SK-N-SH (cell line): Measurements from ENCODE around the gene NUCB1. TPM values are rescaled to one million over a fixed set of nuclear protein-coding genes. Genes with fewer than 3 reads are reported as not detected.
A peak's percentile ranks its signal among the peaks of the same experiment; 100 is the strongest.

Experiments
- CTCF ChIA-PET: fragments of 300-600, 350-600 bp; formaldehyde crosslinking; extraction: SDS; loops from one replicate; lab custom pipeline; 2021; lab: Yijun Ruan, JAX
- POLR2A ChIA-PET: fragments of 350-600 bp; sonication (Branson Sonifier 250); formaldehyde crosslinking; extraction: SDS; loops from one replicate; lab custom pipeline; 2020; ENCODE audit warnings: antibody characterized with exemption, inconsistent platforms; lab: Yijun Ruan, JAX
- DNase-seq: peaks from one replicate; pipeline ENCODE4 v3.0.0; 2012
- H2AFZ ChIP-seq: fragments of 200-600 bp; sonication (generic); 2 replicates; pipeline ENCODE4 v1.8.1; 2016; ENCODE audit warnings: antibody characterized with exemption, mild to moderate bottlenecking, low read depth
- H3F3A ChIP-seq: fragments of 200-600 bp; sonication (generic); replicated peaks from 2 replicates; pipeline ENCODE3; 2016; ENCODE audit warnings: antibody characterized with exemption, mild to moderate bottlenecking; ENCODE audit not compliant: insufficient read depth
- H3K27ac ChIP-seq, 2 experiments: fragments of 200-500 bp in 1 of 2; fragments of 200-600 bp in 1 of 2; sonication (Bioruptor generic) in 1 of 2; sonication (generic), shearing (Covaris generic) in 1 of 2; 2 replicates each; pipeline versions ENCODE4 v1.5.1 to v1.6.1; 2014 to 2016; ENCODE audit warnings: low read depth in 2 of 2, inconsistent platforms in 1 of 2, low read length in 1 of 2, mild to moderate bottlenecking in 1 of 2, mixed read lengths in 1 of 2
- H3K27me3 ChIP-seq: fragments of 200-600 bp; sonication (generic), shearing (Covaris generic); 2 replicates; pipeline ENCODE4 v1.6.1; 2016; ENCODE audit warnings: mixed run types; ENCODE audit not compliant: insufficient read depth
- H3K36me3 ChIP-seq, 2 experiments: fragments of 200-500 bp in 1 of 2; fragments of 200-600 bp in 1 of 2; sonication (Bioruptor generic) in 1 of 2; sonication (generic) in 1 of 2; replicated peaks in 1 of 2; 2 replicates each; pipeline versions ENCODE3 to v1.5.1; 2014 to 2016; ENCODE audit warnings: low read length in 1 of 2, mild to moderate bottlenecking in 1 of 2; ENCODE audit not compliant: insufficient read depth in 2 of 2, control insufficient read depth in 1 of 2
- H3K4me1 ChIP-seq, 2 experiments: fragments of 200-500 bp in 1 of 2; fragments of 200-600 bp in 1 of 2; sonication (Bioruptor generic) in 1 of 2; sonication (generic), shearing (Covaris generic) in 1 of 2; 2 replicates each; pipeline versions ENCODE4 v1.5.1 to v1.6.1; 2014 to 2016; ENCODE audit warnings: low read depth in 1 of 2, low read length in 1 of 2, mixed run types in 1 of 2; ENCODE audit not compliant: insufficient read depth in 2 of 2, control insufficient read depth in 1 of 2
- H3K4me2 ChIP-seq: fragments of 200-600 bp; sonication (generic), shearing (Covaris generic); 2 replicates; pipeline ENCODE4 v1.6.1; 2017; ENCODE audit warnings: mixed run types
- H3K4me3 ChIP-seq, 2 experiments: fragments of 200-500 bp in 1 of 2; fragments of 200-600 bp in 1 of 2; sonication (Bioruptor generic) in 1 of 2; sonication (generic), shearing (Covaris generic) in 1 of 2; 2 replicates each; pipeline versions ENCODE4 v1.5.1 to v1.8.1; 2014 to 2016; ENCODE audit warnings: low read depth in 2 of 2, inconsistent platforms in 1 of 2, low read length in 1 of 2, mild to moderate bottlenecking in 1 of 2, mixed read lengths in 1 of 2, moderate library complexity in 1 of 2
- H3K79me2 ChIP-seq: fragments of 200-600 bp; sonication (generic); 2 replicates; pipeline ENCODE4 v1.8.1; 2017; ENCODE audit warnings: mild to moderate bottlenecking; ENCODE audit not compliant: insufficient read depth
- H3K9ac ChIP-seq: fragments of 200-600 bp; sonication (generic); 2 replicates; pipeline ENCODE4 v1.6.1; 2017; ENCODE audit warnings: mixed run types
- H3K9me2 ChIP-seq: fragments of 200-600 bp; sonication (generic); 2 replicates; pipeline ENCODE4 v1.6.1; 2017; ENCODE audit warnings: mixed run types
- H3K9me3 ChIP-seq: fragments of 200-600 bp; sonication (generic); 2 replicates; pipeline ENCODE4 v1.6.1; 2017; ENCODE audit warnings: mixed run types, mild to moderate bottlenecking, moderate library complexity
- H4K20me1 ChIP-seq: fragments of 200-600 bp; sonication (generic); 2 replicates; pipeline ENCODE4 v1.6.1; 2017; ENCODE audit warnings: mild to moderate bottlenecking, mixed run types; ENCODE audit not compliant: insufficient read depth
- CHD2 ChIP-seq: fragments of 150-350 bp; IDR thresholded peaks from 2 replicates; pipeline ENCODE4 v1.6.1; 2018; ENCODE audit warnings: low read length; ENCODE audit not compliant: partially characterized antibody
- CTCF ChIP-seq: fragments of 200-600 bp; sonication (generic); IDR thresholded peaks from 2 replicates; pipeline ENCODE4 v1.6.1; 2017; ENCODE audit warnings: antibody characterized with exemption, mild to moderate bottlenecking, moderate library complexity
- ELF1 ChIP-seq: IDR thresholded peaks from 2 replicates; pipeline ENCODE4 v1.4.0; 2012
- FOSL2 ChIP-seq: IDR thresholded peaks from 2 replicates; pipeline ENCODE4 v1.4.0; 2012; ENCODE audit warnings: low read depth, mild to moderate bottlenecking, moderate library complexity, borderline replicate concordance
- FOXJ3 ChIP-seq: sonication (generic); formaldehyde crosslinking; IDR thresholded peaks from 2 replicates; pipeline ENCODE4 v1.5.1; 2020; ENCODE audit warnings: mild to moderate bottlenecking, missing genetic modification reagents
- FOXM1 ChIP-seq: IDR thresholded peaks from 2 replicates; pipeline ENCODE4 v1.4.0; 2012; ENCODE audit warnings: low read depth, mild to moderate bottlenecking
- GABPA ChIP-seq: IDR thresholded peaks from 2 replicates; pipeline ENCODE4 v1.4.0; 2012; ENCODE audit warnings: low read depth, mild to moderate bottlenecking
- GATA2 ChIP-seq: sonication (generic); formaldehyde crosslinking; IDR thresholded peaks from 2 replicates; pipeline ENCODE4 v1.5.0; 2020; ENCODE audit warnings: mild to moderate bottlenecking, missing genetic modification reagents
- MAX ChIP-seq: IDR thresholded peaks from 2 replicates; pipeline ENCODE4 v1.4.0; 2012; ENCODE audit warnings: low read depth
- MXI1 ChIP-seq: IDR thresholded peaks from 2 replicates; pipeline ENCODE4 v1.6.1; 2012; ENCODE audit warnings: mild to moderate bottlenecking, low read depth, low read length, improper control_type of control experiment
- NFIC ChIP-seq: IDR thresholded peaks from 2 replicates; pipeline ENCODE4 v1.4.0; 2012; ENCODE audit warnings: borderline replicate concordance
- NRF1 ChIP-seq: IDR thresholded peaks from 2 replicates; pipeline ENCODE4 v1.6.1; 2012; ENCODE audit warnings: low read depth, mild to moderate bottlenecking, low read length
- PBX3 ChIP-seq: IDR thresholded peaks from 2 replicates; pipeline ENCODE4; 2012
- POLR2AphosphoS5 ChIP-seq: IDR thresholded peaks from 2 replicates; pipeline ENCODE4 v1.6.1; 2012; ENCODE audit warnings: low read depth, low read length
- RAD21 ChIP-seq: IDR thresholded peaks from 2 replicates; pipeline ENCODE4 v1.6.1; 2012; ENCODE audit warnings: mild to moderate bottlenecking, low read length
- RCOR1 ChIP-seq: fragments of 150-350 bp; IDR thresholded peaks from 2 replicates; pipeline ENCODE4 v1.6.1; 2017; ENCODE audit warnings: antibody characterized with exemption, low read length
- REST ChIP-seq: IDR thresholded peaks from 2 replicates; pipeline ENCODE4 v1.6.1; 2012; ENCODE audit warnings: mild to moderate bottlenecking, low read depth, low read length, moderate library complexity
- RXRA ChIP-seq: IDR thresholded peaks from 2 replicates; pipeline ENCODE4 v1.4.0; 2012; ENCODE audit warnings: low read depth, mild to moderate bottlenecking, borderline replicate concordance
- TAF1 ChIP-seq: IDR thresholded peaks from 2 replicates; pipeline ENCODE4 v1.6.1; 2012; ENCODE audit warnings: low read depth, mild to moderate bottlenecking, low read length, moderate library complexity, borderline replicate concordance
- TCF12 ChIP-seq: IDR thresholded peaks from 2 replicates; pipeline ENCODE4 v1.4.0; 2012
- TEAD4 ChIP-seq: IDR thresholded peaks from 2 replicates; pipeline ENCODE4 v1.4.0; 2012; ENCODE audit warnings: mild to moderate bottlenecking, borderline replicate concordance; ENCODE audit not compliant: insufficient read depth
- USF1 ChIP-seq: IDR thresholded peaks from 2 replicates; pipeline ENCODE4 v1.4.0; 2012; ENCODE audit warnings: low read depth, borderline replicate concordance
- ZBTB33 ChIP-seq: IDR thresholded peaks from 2 replicates; pipeline ENCODE4 v1.4.0; 2012; ENCODE audit warnings: low read depth, borderline replicate concordance
- WGBS: methylation state at CpG from one replicate; pipeline ENCODE4 v1.1.6; 2017; ENCODE audit warnings: low lambda C conversion rate; 5-methylcytosine and 5-hydroxymethylcytosine counted together
- polyA plus RNA-seq, 3 experiments: library from polyadenylated mRNA; depleted of rRNA; stranded (reverse); fragments of >200 nt; gene quantifications; 2 replicates each; pipeline ENCODE4 v1.2.3, GENCODE V29; 2012

NUCB1 gene
- polyA plus RNA-seq (2012; rRNA removed) = 259 and 397 TPM in 2 replicates
- 165 and 222 TPM in 2 replicates for polyA plus RNA-seq (2012; cell fraction: cytosol; rRNA removed)
- 315 and 460 TPM in 2 replicates for polyA plus RNA-seq (2012; cell fraction: nucleus; rRNA removed)

GRCh38 chr19:48899781-48900476 is at the start of gene NUCB1:
Gene NUCB1, plus strand, starts transcription at chr19:48900312. Its CDS starts 485 bp downstream, at chr19:48900797.
- H2AFZ ChIP-seq = peak within 1 kb of the TSS; percentile 93
- ChIA-PET POLR2A (interaction anchor here (1.3 to 2.4 kb wide), 4 partner anchors 11 to 54 kb away, joined by 4 to 11 read pairs (median 7); partner anchors contain the start of genes BAX and PPP1R15A), CTCF (interaction anchor here (1.5 to 1.8 kb wide), 2 partner anchors 64 to 71 kb away, joined by 4 to 6 read pairs; partner anchors contain the start of gene HSD17B14)
- no peaks in the 10 kb centered on the region for H3K9me2 ChIP-seq
- DNase-seq = peak; percentile 98
- H3K9ac ChIP-seq = peak within 1 kb of the TSS; percentile 79
- peaks cover 0 to 9% of the 10 kb centered on the region in 2 experiments; a peak in 1 of 4 replicates for H3K4me1 ChIP-seq
- H3F3A ChIP-seq = peaks cover 9% of the 10 kb centered on the region
- peaks cover 25% of the 10 kb centered on the region for H3K79me2 ChIP-seq
- no peaks in the 10 kb centered on the region for H3K9me3 ChIP-seq
- peak within 1 kb of the TSS; percentile 76 for H3K4me2 ChIP-seq
- H3K27ac ChIP-seq = peak within 1 kb of the TSS; percentile 70 to 90
- no peaks in the 10 kb centered on the region for H3K27me3 ChIP-seq
- WGBS = 6% methylated on average over 34 of the region's 34 CpGs
- H3K36me3 ChIP-seq = peaks cover 2 to 10% of the 10 kb centered on the region in 2 experiments
- H3K4me3 ChIP-seq = peak within 1 kb of the TSS; percentile 85
- H4K20me1 ChIP-seq = no peaks in the 10 kb centered on the region
- TF ChIP-seq TAF1 = no peak; the same call in 1 of the 2 replicates
- TF ChIP-seq USF1 = no peak
- TF ChIP-seq TEAD4 = no peak
- TF ChIP-seq ZBTB33 = no peak
- TF ChIP-seq GABPA = peak; percentile 93
- peak; percentile 32; the same call in 1 of the 2 replicates for TF ChIP-seq CTCF
- TF ChIP-seq RCOR1 = peak; percentile 23; the same call in 1 of the 2 replicates
- no peak for TF ChIP-seq NRF1
- TF ChIP-seq MAX = peak; percentile 92
- no peak for TF ChIP-seq RXRA
- TF ChIP-seq TCF12 = no peak
- peak; percentile 75 for TF ChIP-seq MXI1
- peak; percentile 89 for TF ChIP-seq CHD2
- TF ChIP-seq REST = no peak
- no peak for TF ChIP-seq GATA2
- 0 out of 2 replicates have a peak, but pooled peaks have one; percentile 12 for TF ChIP-seq RAD21
- no peak for TF ChIP-seq NFIC
- TF ChIP-seq POLR2AphosphoS5 = 0 out of 2 replicates have a peak, but pooled peaks have one; percentile 33
- TF ChIP-seq PBX3 = 0 out of 2 replicates have a peak, but pooled peaks have one; percentile 4
- TF ChIP-seq FOXM1 = no peak
- TF ChIP-seq ELF1 = peak; percentile 79
- no peak for TF ChIP-seq FOXJ3 (CRISPR knock-in tag)
- no peak for TF ChIP-seq FOSL2
